Activated gamma-delta T cell (primary cell): ENCODE results near the gene STAG2.
"Not testable (repeated sequence)": the region's sequence is repeated elsewhere in the genome, so short reads cannot be mapped to it uniquely, and the experiment has no call there.

ENCODE experiments used
- DNase-seq: peaks from one replicate; lab custom pipeline; 2025; lab: John Stamatoyannopoulos, UW

Gene STAG2

GRCh38 chrX:124042042-124042441, 80.5 kb downstream of the STAG2 start:
- no peak for DNase-seq

- no peak for DNase-seq
These were observed 83.6 kb downstream of the STAG2 start for GRCh38 chrX:124045109-124045508.

GRCh38 chrX:124084417-124084816, 122.9 kb downstream of the STAG2 start:
- DNase-seq: not testable (repeated sequence)

GRCh38 chrX:124085063-124085462, 123.6 kb downstream of the STAG2 start:
- no peak for DNase-seq

- no peak for DNase-seq
These were observed 124.9 kb downstream of the STAG2 start for GRCh38 chrX:124086411-124086810.

GRCh38 chrX:124087000-124087746, 125.7 kb downstream of the STAG2 start:
- DNase-seq: no peak

GRCh38 chrX:124093222-124093621, 131.7 kb downstream of the STAG2 start:
- no peak for DNase-seq

GRCh38 chrX:124097116-124097515, 135.6 kb downstream of the STAG2 start:
- DNase-seq: no peak

GRCh38 chrX:124098089-124098488, 136.6 kb downstream of the STAG2 start:
- DNase-seq: no peak

- no peak for DNase-seq
These were observed 142.5 kb downstream of the STAG2 start for GRCh38 chrX:124103966-124104365.

- not testable (repeated sequence) for DNase-seq
These were observed 143.0 kb downstream of the STAG2 start for GRCh38 chrX:124104512-124104911.

GRCh38 chrX:124113621-124114600, 152.4 kb downstream of the STAG2 start:
- DNase-seq: no peak

GRCh38 chrX:124117325-124117724, 155.8 kb downstream of the STAG2 start:
- DNase-seq: no peak

- no peak for DNase-seq
These were observed 164.0 kb downstream of the STAG2 start for GRCh38 chrX:124125471-124125870.

- DNase-seq: no peak
These were observed 166.0 kb downstream of the STAG2 start for GRCh38 chrX:124127496-124127895.

- not testable (repeated sequence) for DNase-seq
These were observed 170.9 kb downstream of the STAG2 start for GRCh38 chrX:124132437-124132836.

- DNase-seq: no peak
These were observed 184.2 kb downstream of the STAG2 start for GRCh38 chrX:124145749-124146148.

- no peak for DNase-seq
These were observed 189.7 kb downstream of the STAG2 start for GRCh38 chrX:124151195-124151594.
